ENCODE results near the gene MDM4.

- TF ChIP-seq POLR2A (IDR thresholded peaks at IDR 0.05) = no peak
- TF ChIP-seq CTCF (IDR thresholded peaks at IDR 0.05) = no peak
Observed at GRCh38 chr1:204514828-204515227, 1.4 kb upstream of the MDM4 start.

Measured in esophagus squamous epithelium (tissue), 4 donors.